ENCODE data around the gene NODAL.

The NODAL gene

GRCh38 chr10:70475661-70476060 is 34.2 kb upstream of the NODAL start:
- Histone ChIP-seq H3K36me3 (peaks cover 0 to 2% (median 0%) of the 10 kb centered on the region in 11 experiments; a peak in 1 of 22 replicates), H3K9ac (no peak overlapping the region), H3K4me2 (peak overlapping the region in 6 of 11 experiments; percentile 93 to 100 (median 99); a peak in 12 of 22 replicates), H3K27ac (no peak overlapping the region), H4K20me1 (peaks cover 0 to 21% (median 10%) of the 10 kb centered on the region in 11 experiments; a peak in 16 of 22 replicates), H3K9me3 (replicated peaks in 1 of 11) (no peaks in the 10 kb centered on the region), H3K4me3 (no peak overlapping the region), H3K4me1 (peaks cover 29 to 71% (median 59%) of the 10 kb centered on the region in 10 experiments), H3K27me3 (peaks cover 0 to 11% (median 0%) of the 10 kb centered on the region in 11 experiments; a peak in 2 of 22 replicates)
- no peak for TF ChIP-seq Cebpa-rat (IDR thresholded peaks at IDR 0.05)

GRCh38 chr10:70474780-70475179 is 33.3 kb upstream of the NODAL start:
- no peak overlapping the region for H3K9ac ChIP-seq
- H3K4me1 ChIP-seq = peaks cover 20 to 66% (median 54%) of the 10 kb centered on the region in 10 experiments
- H3K36me3 ChIP-seq = no peaks in the 10 kb centered on the region
- peak overlapping the region in 3 of 11 experiments; percentile 93 to 100 (median 99); a peak in 1 of 22 replicates for H3K4me2 ChIP-seq
- peaks cover 0 to 11% (median 0%) of the 10 kb centered on the region in 11 experiments; a peak in 2 of 22 replicates for H3K27me3 ChIP-seq
- H3K27ac ChIP-seq = no peak overlapping the region
- no peak for TF ChIP-seq Cebpa-rat (IDR thresholded peaks at IDR 0.05)
- peaks cover 0 to 13% (median 2%) of the 10 kb centered on the region in 11 experiments; a peak in 7 of 22 replicates for H4K20me1 ChIP-seq
- no peak overlapping the region for H3K4me3 ChIP-seq
- no peaks in the 10 kb centered on the region for H3K9me3 ChIP-seq (replicated peaks in 1 of 11)

GRCh38 chr10:70472799-70473454 is 31.4 kb upstream of the NODAL start:
- peaks cover 12 to 71% (median 56%) of the 10 kb centered on the region in 10 experiments for H3K4me1 ChIP-seq
- H3K9me3 ChIP-seq (replicated peaks in 1 of 11) = no peaks in the 10 kb centered on the region
- H3K36me3 ChIP-seq = no peaks in the 10 kb centered on the region
- H3K4me3 ChIP-seq = no peak overlapping the region
- peak overlapping the region in 6 of 11 experiments; percentile 6 to 28 (median 14); a peak in 2 of 22 replicates for H3K4me2 ChIP-seq
- peaks cover 0 to 21% (median 0%) of the 10 kb centered on the region in 11 experiments; a peak in 4 of 22 replicates for H3K27me3 ChIP-seq
- no peak overlapping the region for H3K9ac ChIP-seq
- no peak for TF ChIP-seq Cebpa-rat (IDR thresholded peaks at IDR 0.05)
- no peak overlapping the region for H3K27ac ChIP-seq
- H4K20me1 ChIP-seq = peaks cover 0 to 19% (median 0%) of the 10 kb centered on the region in 11 experiments; a peak in 3 of 22 replicates

GRCh38 chr10:70466951-70467350 is 25.5 kb upstream of the NODAL start:
- Histone ChIP-seq H3K4me2 (0 out of 22 replicates have a peak overlapping the region, but pooled peaks of 1 of the 11 experiments have one; percentile 3), H3K27ac (no peak overlapping the region), H3K4me1 (peaks cover 6 to 57% (median 29%) of the 10 kb centered on the region in 10 experiments; a peak in 19 of 20 replicates), H3K36me3 (no peaks in the 10 kb centered on the region), H3K9me3 (replicated peaks in 1 of 11) (no peaks in the 10 kb centered on the region), H4K20me1 (peaks cover 0 to 13% (median 0%) of the 10 kb centered on the region in 11 experiments; a peak in 3 of 22 replicates), H3K4me3 (no peak overlapping the region), H3K9ac (no peak overlapping the region), H3K27me3 (peaks cover 0 to 12% (median 0%) of the 10 kb centered on the region in 11 experiments; a peak in 3 of 22 replicates)
- TF ChIP-seq Cebpa-rat (IDR thresholded peaks at IDR 0.05) = no peak

- Histone ChIP-seq H4K20me1 (peaks cover 0 to 13% (median 0%) of the 10 kb centered on the region in 11 experiments; a peak in 3 of 22 replicates), H3K4me1 (peaks cover 6 to 54% (median 30%) of the 10 kb centered on the region in 10 experiments; a peak in 19 of 20 replicates), H3K9ac (no peak overlapping the region), H3K27me3 (peaks cover 0 to 12% (median 0%) of the 10 kb centered on the region in 11 experiments; a peak in 3 of 22 replicates), H3K36me3 (no peaks in the 10 kb centered on the region), H3K4me2 (no peak overlapping the region), H3K9me3 (replicated peaks in 1 of 11) (no peaks in the 10 kb centered on the region), H3K4me3 (no peak overlapping the region), H3K27ac (no peak overlapping the region)
- no peak for TF ChIP-seq Cebpa-rat (IDR thresholded peaks at IDR 0.05)
These were observed 24.4 kb upstream of the NODAL start for GRCh38 chr10:70465832-70466231.

- Histone ChIP-seq H3K9me3 (replicated peaks in 1 of 11) (no peaks in the 10 kb centered on the region), H3K4me1 (peaks cover 6 to 54% (median 30%) of the 10 kb centered on the region in 10 experiments; a peak in 19 of 20 replicates), H3K4me2 (no peak overlapping the region), H3K9ac (no peak overlapping the region), H3K27ac (no peak overlapping the region), H3K27me3 (peaks cover 0 to 12% (median 0%) of the 10 kb centered on the region in 11 experiments; a peak in 3 of 22 replicates), H4K20me1 (peaks cover 0 to 13% (median 0%) of the 10 kb centered on the region in 11 experiments; a peak in 3 of 22 replicates), H3K36me3 (no peaks in the 10 kb centered on the region), H3K4me3 (no peak overlapping the region)
- no peak for TF ChIP-seq Cebpa-rat (IDR thresholded peaks at IDR 0.05)
These were observed 23.8 kb upstream of the NODAL start for GRCh38 chr10:70465278-70465677.

GRCh38 chr10:70462349-70462984 is 21.0 kb upstream of the NODAL start:
- TF ChIP-seq Cebpa-rat (IDR thresholded peaks at IDR 0.05) = no peak
- Histone ChIP-seq H3K4me3 (no peak overlapping the region), H3K4me2 (peak overlapping the region in 10 of 11 experiments; percentile 9 to 62 (median 30); a peak in 13 of 22 replicates), H3K27me3 (peaks cover 9 to 27% (median 16%) of the 10 kb centered on the region in 11 experiments), H3K9ac (peak overlapping the region in 2 of 11 experiments; percentile 16 to 41; a peak in 1 of 22 replicates), H3K9me3 (replicated peaks in 1 of 11) (no peaks in the 10 kb centered on the region), H3K27ac (no peak overlapping the region), H4K20me1 (peaks cover 0 to 4% (median 0%) of the 10 kb centered on the region in 11 experiments; a peak in 1 of 22 replicates), H3K4me1 (peaks cover 13 to 56% (median 30%) of the 10 kb centered on the region in 10 experiments), H3K36me3 (no peaks in the 10 kb centered on the region)

GRCh38 chr10:70461397-70462348 is 20.2 kb upstream of the NODAL start:
- Histone ChIP-seq H3K9ac (no peak overlapping the region), H3K36me3 (no peaks in the 10 kb centered on the region), H3K4me3 (no peak overlapping the region), H3K9me3 (replicated peaks in 1 of 11) (no peaks in the 10 kb centered on the region), H4K20me1 (peaks cover 0 to 4% (median 0%) of the 10 kb centered on the region in 11 experiments; a peak in 1 of 22 replicates), H3K27me3 (peaks cover 9 to 27% (median 16%) of the 10 kb centered on the region in 11 experiments), H3K4me2 (0 out of 22 replicates have a peak overlapping the region, but pooled peaks of 1 of the 11 experiments have one; percentile 36), H3K27ac (no peak overlapping the region), H3K4me1 (peaks cover 21 to 59% (median 37%) of the 10 kb centered on the region in 10 experiments)
- no peak for TF ChIP-seq Cebpa-rat (IDR thresholded peaks at IDR 0.05)

All from BLaER1 treated with 17β-estradiol and CSF1 and Interleukin-3, amounts not matched to agents 10 nM and 100 nM (cell line).